ENCODE data around the gene SFSWAP. TPM values are rescaled to one million over a fixed set of nuclear protein-coding genes. Genes with fewer than 3 reads are reported as not detected.
"Not testable (repeated sequence)": the region's sequence is repeated elsewhere in the genome, so short reads cannot be mapped to it uniquely, and the experiment has no call there.

The SFSWAP gene
- total RNA-seq, 1 experiment from 2014 or later = 23.7 TPM

DNA sequence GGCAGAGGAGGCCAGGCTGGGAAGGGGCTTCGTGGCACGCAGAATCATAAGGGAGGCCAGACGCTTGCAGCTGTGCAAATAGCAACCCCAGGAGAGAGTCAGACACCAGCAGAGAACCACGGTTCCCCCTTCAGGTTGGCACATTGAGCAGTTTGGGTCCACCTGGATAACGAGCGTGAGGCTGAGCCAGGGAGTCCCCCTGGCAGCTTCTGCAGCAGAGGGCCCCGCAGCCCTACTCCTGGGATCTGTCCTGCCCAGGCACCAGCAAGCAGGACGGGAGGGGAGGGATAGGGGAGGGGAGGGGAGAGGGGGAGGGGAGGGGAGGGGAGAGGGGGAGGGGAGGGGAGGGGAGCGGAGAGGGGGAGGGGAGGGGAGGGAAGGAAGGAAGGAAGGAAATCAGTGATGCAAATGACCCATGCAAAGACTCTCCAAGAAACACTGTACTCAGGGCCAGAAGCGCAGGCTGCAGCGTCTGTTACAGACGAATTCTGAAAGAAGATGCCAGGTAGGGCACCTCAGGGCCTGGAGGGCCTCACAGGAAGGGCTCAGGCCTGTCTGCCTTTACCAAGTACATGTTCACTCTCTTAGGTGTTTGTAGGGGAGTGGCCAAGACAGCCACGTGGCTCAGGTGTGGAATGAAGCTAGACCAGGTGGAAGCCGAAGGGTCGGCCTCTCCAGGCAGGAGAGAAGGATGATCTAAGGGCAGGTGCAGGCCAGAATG lies 85.0 kb downstream of the SFSWAP start:
- DNase-seq (ENCODE audit: low spot score) = no peak

DNA sequence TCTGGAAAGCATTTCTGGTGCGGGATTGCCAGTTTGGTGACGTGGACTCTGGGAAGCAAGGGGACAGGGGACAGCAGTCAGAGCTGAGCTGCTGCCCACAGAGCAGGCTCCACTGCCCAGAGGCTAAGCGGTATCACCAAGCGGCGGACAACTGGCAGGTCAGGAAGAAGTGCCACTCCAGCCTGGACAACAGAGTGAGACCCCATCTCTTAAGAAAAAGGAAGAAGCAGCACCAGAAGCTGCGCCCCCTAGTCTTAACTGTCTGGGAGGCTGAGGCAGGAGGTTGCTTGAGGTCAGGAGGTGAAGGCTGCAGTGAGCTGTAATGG lies 85.5 kb downstream of the SFSWAP start:
- no peak for DNase-seq (ENCODE audit: low spot score)
- in situ Hi-C loops (cut with HindIII; ENCODE audit: low sequenced_read_pairs) = no loop called here

More for the DNA sequence above, 85.0 kb downstream of the SFSWAP start:
- in situ Hi-C loops (cut with HindIII; ENCODE audit: low sequenced_read_pairs) = no loop called here

GRCh38 chr12:131796754-131797587 lies 86.1 kb downstream of the SFSWAP start:
- DNase-seq (ENCODE audit: low spot score) = no peak
- in situ Hi-C loops (cut with HindIII; ENCODE audit: low sequenced_read_pairs) = no loop called here

DNA sequence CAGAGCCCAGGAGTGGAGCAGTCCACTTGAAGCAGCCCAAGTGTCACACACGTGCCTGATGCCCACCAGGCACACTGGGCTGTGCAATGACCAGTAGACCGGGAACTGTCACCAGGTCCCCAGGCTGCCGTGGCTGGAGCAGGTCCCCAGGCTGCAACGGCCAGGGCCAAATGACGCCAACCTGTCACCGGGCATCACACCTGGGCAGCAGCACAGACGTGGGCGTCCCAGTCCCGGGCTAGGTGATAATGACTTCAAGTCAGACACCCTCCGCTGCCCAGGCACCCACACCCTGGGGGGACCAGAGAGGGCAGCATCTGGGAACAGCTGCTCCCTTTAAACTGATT lies 86.7 kb downstream of the SFSWAP start:
- in situ Hi-C loops (cut with HindIII; ENCODE audit: low sequenced_read_pairs) = no loop called here
- no peak for DNase-seq (ENCODE audit: low spot score)

GRCh38 chr12:131799195-131799594 lies 88.3 kb downstream of the SFSWAP start:
- in situ Hi-C loops (cut with HindIII; ENCODE audit: low sequenced_read_pairs) = no loop called here
- DNase-seq (ENCODE audit: low spot score) = no peak

DNA sequence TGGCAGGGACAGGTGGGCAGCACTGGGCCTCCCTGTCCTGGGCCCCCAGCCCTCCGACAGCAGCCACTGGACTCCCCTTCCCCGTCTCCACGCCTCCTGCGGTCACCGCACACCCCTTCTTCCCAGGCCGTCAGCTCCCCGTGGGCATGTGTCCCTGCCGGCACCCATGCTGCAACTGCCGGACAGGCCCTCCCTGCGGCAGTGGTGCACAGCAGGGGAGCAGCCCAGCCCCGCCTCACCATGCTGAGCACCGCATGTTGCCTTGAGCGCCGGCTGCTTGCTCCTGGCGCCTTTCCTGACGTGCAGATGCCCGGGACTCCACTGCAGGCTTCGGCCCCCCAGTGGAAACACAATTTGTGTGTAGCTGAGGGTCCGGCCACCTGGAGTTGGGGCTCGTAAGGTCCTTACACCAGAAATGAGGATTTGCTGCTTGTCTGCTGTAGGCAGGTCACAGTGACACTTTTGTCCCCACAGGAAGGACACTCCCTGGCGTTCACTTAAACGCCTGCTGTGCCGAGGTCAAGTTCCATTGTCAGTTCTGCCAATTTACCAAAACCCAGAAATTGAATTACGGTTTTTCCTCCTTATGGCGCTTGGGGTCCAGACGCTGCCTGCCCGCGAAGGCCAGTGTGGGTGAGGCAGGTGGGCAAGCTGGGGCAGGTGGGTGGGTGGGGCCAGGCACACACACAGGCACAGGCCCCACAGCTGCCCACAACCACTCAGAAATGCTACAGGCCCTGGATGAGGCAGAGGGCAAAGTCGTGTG lies 89.1 kb downstream of the SFSWAP start:
- DNase-seq (ENCODE audit: low spot score) = no peak
- in situ Hi-C loops (cut with HindIII; ENCODE audit: low sequenced_read_pairs) = no loop called here

DNA sequence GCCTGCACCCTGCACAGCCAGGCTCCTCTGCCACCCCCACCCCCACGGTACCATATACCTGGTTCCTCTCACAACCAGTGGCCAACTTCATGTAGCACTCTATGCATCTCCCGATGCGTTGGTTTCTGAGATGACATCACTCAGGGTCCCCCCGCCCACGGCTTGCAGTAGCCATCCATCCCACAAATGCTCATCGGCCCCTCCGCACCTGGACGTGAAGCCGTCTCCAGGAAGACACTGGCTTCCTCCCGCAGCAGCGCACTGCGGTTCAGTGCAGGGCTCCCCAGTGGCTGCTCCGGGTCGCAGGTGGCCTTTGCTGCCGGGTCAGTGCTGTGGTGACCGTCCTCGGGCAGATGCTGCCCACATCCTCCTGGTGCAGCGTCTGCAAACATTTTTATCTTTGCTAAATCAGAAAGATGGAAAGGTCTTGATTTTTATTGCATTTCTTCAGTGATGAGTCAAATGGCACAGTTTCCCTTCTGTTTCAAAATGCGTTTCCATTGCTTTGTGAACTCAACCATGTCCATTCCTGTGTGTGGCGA lies 89.8 kb downstream of the SFSWAP start:
- in situ Hi-C loops (cut with HindIII; ENCODE audit: low sequenced_read_pairs) = no loop called here
- DNase-seq (ENCODE audit: low spot score) = no peak

GRCh38 chr12:131801254-131801866 lies 90.5 kb downstream of the SFSWAP start:
- in situ Hi-C loops (cut with HindIII; ENCODE audit: low sequenced_read_pairs) = no loop called here
- DNase-seq (ENCODE audit: low spot score) = no peak

DNA sequence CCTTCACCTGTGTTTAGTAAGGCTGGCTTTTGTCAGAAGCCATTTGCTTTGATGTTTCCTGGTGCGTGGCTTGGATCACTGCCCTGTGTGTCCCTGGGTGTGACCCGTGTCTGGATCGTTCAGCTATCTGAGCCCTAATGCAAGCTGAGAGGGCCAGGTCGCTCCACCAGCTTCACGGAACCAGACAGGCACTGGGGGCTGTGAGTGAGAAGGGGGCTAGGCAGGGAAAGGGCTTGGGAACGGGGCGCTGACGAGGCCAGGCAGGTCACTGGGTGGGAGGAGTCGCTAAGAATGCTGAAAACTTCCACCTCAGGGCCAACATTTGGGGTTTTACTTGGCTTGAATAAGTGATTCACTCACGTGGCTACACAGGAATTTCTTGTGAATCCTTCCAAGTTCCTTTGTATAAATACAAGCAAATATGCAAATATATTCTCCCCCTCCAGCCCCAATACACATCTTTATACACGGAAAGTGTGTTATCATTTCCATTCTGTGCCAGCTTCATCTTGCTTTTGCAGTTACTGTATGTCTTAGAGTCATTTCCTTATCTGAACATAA lies 93.2 kb downstream of the SFSWAP start:
- DNase-seq (ENCODE audit: low spot score) = no peak
- in situ Hi-C loops (cut with HindIII; ENCODE audit: low sequenced_read_pairs) = no loop called here

DNA sequence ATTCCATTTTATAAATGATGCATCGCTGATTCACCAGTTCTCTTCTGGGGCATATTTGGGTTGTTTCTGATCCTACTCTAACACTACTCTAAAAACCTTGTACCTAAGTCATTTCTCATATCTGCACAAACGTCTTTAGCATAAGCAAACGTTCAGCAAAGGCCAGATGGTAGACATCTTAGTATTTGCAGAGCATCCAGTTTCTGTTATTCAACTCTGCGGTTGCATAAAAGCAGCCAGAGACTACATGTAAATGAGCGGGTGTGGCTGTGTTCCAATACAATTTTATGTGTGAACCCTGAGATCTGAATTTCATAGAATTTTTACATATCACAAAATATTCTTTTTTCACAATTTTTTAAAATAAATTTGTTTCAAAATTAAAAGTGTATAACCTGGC lies 94.5 kb downstream of the SFSWAP start:
- in situ Hi-C loops (cut with HindIII; ENCODE audit: low sequenced_read_pairs) = no loop called here
- no peak for DNase-seq (ENCODE audit: low spot score)

DNA sequence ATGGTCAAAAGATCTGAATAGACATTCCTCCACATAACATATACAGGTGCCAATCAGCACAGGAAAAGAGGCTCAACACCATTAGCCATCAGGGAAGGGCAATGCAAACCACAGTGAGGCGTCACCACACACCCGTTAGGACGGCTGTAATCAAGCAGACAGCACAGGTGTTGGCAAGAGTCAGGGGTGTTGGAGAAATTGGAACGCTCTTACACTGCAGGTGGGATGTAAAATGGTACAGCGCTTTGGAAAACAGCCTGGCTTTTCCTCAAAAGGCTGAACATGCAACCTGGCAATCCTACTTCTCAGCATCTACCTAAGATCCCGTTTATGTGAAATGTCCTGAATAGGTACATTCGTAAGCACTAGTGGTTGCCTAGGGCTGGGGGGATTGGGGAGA lies 95.8 kb downstream of the SFSWAP start:
- in situ Hi-C loops (cut with HindIII; ENCODE audit: low sequenced_read_pairs) = no loop called here

DNA sequence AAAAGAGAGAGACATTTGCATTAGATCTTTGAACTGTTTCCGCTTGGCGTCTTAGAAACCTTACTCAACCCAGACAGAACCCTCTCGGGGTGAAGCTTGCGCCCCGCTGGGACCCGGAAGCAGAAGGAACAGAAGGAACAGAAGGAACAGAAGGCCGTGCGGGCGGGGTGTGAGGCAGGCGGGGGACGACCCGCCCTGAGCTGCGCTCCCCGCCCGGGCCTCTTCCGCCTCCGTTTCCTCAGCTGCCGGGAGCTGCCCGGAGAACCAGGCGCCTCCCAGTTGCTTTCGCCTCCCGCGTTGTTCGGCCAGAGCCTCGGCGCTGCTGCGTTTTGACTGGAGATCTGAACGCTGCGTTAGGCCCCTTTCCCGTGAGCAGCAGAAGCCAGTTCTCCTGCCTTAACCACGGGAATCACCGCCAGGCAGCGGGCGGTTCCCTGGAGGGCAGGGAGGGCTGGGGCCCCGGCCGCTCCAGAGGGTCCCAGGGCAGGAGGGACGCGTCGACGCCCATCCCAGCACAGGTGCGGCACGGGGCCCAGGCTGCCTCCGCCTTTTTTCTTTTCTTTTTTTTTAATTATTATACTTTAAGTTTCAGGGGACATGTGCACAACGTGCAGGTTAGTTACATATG lies 98.0 kb downstream of the SFSWAP start:
- DNase-seq (ENCODE audit: low spot score) = no peak
- in situ Hi-C loops (cut with HindIII; ENCODE audit: low sequenced_read_pairs) = no loop called here

More for the DNA sequence above, 95.8 kb downstream of the SFSWAP start:
- peak; percentile 83 for DNase-seq (ENCODE audit: low spot score)

- in situ Hi-C loops (cut with HindIII; ENCODE audit: low sequenced_read_pairs); DNase-seq (ENCODE audit: low spot score): not testable (repeated sequence)
Measured at GRCh38 chr12:131809476-131810254, 98.8 kb downstream of the SFSWAP start.

- in situ Hi-C loops (cut with HindIII; ENCODE audit: low sequenced_read_pairs) = no loop called here
- no peak for DNase-seq (ENCODE audit: low spot score)
Measured at GRCh38 chr12:131810726-131811125, 99.8 kb downstream of the SFSWAP start.

DNA sequence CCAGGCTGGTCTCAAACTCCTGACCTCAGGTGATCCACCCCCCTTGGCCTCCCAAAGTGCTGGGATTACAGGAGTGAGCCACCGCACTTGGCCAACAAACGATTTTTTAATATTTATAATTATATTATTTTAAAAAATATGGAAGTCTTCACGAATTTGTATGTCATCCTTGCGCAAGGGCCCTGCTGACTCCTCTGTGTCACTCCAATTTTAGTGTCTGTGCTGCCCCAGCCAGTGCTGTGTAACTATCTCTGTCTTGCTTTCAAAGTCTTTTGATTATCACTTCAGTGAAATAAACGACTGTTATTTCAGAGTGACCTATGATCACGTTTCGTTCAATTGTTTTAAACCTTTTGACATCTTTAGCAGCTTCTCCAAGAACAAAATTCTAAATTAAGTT lies 104.2 kb downstream of the SFSWAP start:
- in situ Hi-C loops (cut with HindIII; ENCODE audit: low sequenced_read_pairs) = no loop called here

DNA sequence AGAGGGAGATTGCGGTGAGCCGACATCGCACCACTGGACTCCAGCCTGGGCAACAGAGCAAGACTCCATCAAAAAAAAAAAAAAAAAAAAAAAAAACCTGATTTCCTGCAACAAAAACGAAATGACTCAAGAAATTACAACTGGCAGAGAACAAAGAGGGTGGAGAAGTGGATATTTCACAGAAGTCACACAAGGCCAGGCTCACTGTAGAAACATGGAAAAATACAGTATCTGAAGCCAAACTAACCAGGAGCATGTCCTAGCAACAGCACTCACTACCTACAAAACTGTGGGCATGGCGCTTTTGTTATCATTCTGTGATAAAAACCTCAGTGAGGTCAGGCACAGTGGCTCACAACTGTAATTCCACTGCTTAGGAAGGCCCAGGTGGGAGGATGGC lies 105.6 kb downstream of the SFSWAP start:
- no peak for DNase-seq (ENCODE audit: low spot score)
- in situ Hi-C loops (cut with HindIII; ENCODE audit: low sequenced_read_pairs) = no loop called here

More for the DNA sequence above, 104.2 kb downstream of the SFSWAP start:
- no peak for DNase-seq (ENCODE audit: low spot score)

DNA sequence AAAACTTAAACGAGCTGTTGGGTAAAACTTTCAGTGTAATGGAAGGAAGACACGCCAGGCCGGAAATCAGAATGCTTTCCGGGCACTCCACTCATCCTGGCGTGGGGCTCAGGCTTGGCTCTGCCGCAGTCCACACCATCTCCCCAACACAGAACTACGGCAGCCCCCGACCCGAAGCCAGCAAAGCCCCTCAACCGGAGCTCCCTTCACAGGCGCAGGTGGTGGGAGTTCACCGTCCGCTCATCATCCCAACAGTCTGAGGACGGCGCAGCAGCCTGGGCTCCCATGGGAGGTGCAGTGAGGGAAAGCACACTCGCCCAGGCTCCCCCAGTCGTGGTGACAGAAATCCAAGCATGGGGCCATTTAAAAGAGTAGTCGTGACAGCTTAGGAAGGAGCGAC lies 106.4 kb downstream of the SFSWAP start:
- DNase-seq (ENCODE audit: low spot score) = no peak
- in situ Hi-C loops (cut with HindIII; ENCODE audit: low sequenced_read_pairs) = no loop called here

All from G401 (cell line).